Body of pancreas (tissue), 4 donors: Measurements from ENCODE around the gene DDX10.

ENCODE experiments used
- POLR2A ChIP-seq, 3 donors: fragments of 450-650 bp; IDR thresholded peaks; one replicate each; pipeline ENCODE4 v1.6.1; 2016; ENCODE audit warnings: antibody characterized with exemption in 3 of 3, mild to moderate bottlenecking in 2 of 3
- TF ChIP-seq, protein P1 (sequence below), 7 experiments: fragments of 450-650 bp in 4 of 7; fragments of 200-600 bp in 3 of 7; sonication (generic) in 3 of 7; IDR thresholded peaks; one replicate each; pipeline ENCODE4 v1.5.1; 2016 to 2019; ENCODE audit warnings: antibody characterized with exemption in 7 of 7

DNA sequence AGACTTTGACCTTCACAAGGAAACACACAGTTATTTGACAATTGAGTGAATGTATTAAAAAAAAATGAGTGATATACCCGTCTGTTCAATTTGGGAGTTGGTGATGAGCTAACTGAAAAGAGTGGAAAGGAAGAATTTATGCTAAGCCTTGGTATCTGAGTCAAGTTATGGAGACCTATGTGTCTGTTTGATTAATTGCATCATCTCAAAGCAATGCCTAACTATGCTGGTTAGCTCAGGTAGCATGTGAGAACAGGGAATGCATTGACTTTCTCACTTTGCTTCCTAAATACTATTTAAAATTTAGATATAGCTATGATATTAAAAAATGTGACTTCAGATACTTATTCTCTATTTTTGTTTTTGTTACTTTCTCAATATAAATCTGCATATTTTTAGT, 110.5 kb downstream of the DDX10 start:
- TF ChIP-seq POLR2A (IDR thresholded peaks at IDR 0.05): no peak
- TF ChIP-seq, protein P1, sequence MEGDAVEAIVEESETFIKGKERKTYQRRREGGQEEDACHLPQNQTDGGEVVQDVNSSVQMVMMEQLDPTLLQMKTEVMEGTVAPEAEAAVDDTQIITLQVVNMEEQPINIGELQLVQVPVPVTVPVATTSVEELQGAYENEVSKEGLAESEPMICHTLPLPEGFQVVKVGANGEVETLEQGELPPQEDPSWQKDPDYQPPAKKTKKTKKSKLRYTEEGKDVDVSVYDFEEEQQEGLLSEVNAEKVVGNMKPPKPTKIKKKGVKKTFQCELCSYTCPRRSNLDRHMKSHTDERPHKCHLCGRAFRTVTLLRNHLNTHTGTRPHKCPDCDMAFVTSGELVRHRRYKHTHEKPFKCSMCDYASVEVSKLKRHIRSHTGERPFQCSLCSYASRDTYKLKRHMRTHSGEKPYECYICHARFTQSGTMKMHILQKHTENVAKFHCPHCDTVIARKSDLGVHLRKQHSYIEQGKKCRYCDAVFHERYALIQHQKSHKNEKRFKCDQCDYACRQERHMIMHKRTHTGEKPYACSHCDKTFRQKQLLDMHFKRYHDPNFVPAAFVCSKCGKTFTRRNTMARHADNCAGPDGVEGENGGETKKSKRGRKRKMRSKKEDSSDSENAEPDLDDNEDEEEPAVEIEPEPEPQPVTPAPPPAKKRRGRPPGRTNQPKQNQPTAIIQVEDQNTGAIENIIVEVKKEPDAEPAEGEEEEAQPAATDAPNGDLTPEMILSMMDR (IDR thresholded peaks at IDR 0.05): no peak
